ENCODE data around the gene B3GNT5. TPM values are rescaled to one million over a fixed set of nuclear protein-coding genes. Genes with fewer than 3 reads are reported as not detected.
A peak's percentile ranks its signal among the peaks of the same experiment; 100 is the strongest.

Gene B3GNT5
- total and polyA plus RNA-seq, 10 of the 15 experiments (the other 5 are each of a cell fraction or from before 2014, with no cell fraction given) = 0.24 to 1.1 (median 0.48) TPM

DNA sequence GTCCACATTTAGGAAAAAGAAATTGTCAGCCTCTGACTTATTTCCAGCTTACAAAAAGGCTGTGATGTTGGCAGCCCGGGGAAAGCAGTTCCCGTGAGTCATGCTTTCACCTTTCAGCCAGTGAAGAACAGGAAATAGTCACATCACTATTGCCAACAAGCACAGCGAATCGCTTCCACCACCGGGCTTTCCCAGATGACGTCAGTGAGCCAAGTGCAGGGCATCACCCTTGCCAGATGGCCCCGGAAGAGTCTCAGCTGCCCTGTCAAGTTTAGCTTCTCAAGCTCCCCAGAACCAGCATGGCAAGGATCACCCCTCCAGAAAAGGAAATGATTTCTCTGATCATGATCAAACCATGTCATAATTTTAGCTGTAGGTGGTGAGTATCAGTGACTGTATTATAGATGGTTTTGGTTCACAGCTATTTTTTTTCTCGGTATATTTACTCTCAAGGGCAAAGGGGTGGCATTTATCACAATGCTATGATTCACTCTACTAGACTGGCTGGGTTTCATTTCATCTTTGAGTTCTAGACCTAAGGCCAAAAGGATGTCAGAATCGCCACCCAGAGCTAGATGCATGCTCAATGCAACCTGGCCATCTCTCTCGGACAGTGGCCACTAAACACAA lies 32.9 kb downstream of the B3GNT5 start (continued):
- TF ChIP-seq, protein P1, sequence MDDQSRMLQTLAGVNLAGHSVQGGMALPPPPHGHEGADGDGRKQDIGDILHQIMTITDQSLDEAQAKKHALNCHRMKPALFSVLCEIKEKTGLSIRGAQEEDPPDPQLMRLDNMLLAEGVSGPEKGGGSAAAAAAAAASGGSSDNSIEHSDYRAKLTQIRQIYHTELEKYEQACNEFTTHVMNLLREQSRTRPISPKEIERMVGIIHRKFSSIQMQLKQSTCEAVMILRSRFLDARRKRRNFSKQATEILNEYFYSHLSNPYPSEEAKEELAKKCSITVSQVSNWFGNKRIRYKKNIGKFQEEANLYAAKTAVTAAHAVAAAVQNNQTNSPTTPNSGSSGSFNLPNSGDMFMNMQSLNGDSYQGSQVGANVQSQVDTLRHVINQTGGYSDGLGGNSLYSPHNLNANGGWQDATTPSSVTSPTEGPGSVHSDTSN (IDR thresholded peaks at IDR 0.05; ENCODE audit: insufficient replicate concordance, low read depth, low read length) = no peak
- TF ChIP-seq KDM1A (IDR thresholded peaks at IDR 0.05; ENCODE audit: borderline replicate concordance) (no peak), BCL11A (IDR thresholded peaks at IDR 0.05; ENCODE audit: low read depth, low read length) (0 out of 2 replicates have a peak, but pooled peaks have one; percentile 22), FOXK2 (IDR thresholded peaks at IDR 0.05) (no peak), EED (IDR thresholded peaks at IDR 0.05; ENCODE audit: low read depth) (peak; percentile 89), EP300 (IDR thresholded peaks at IDR 0.05; ENCODE audit: borderline replicate concordance in 1 of 2, control insufficient read depth in 1 of 2, low read depth in 2 of 2, low read length in 2 of 2) (peak; percentile 66 to 76; a peak in 3 of 4 replicates), TAF1 (IDR thresholded peaks at IDR 0.05; ENCODE audit: borderline replicate concordance, low read depth, low read length) (no peak), SUZ12 (IDR thresholded peaks at IDR 0.05; ENCODE audit: unreplicated experiment) (no peak), PAX8 (IDR thresholded peaks at IDR 0.05) (no peak), IKZF1 (conservative IDR thresholded peaks at IDR 0.05) (peak; percentile 85), SREBF2 (IDR thresholded peaks at IDR 0.05; ENCODE audit: low read length) (no peak), PAX5 (IDR thresholded peaks at IDR 0.05; ENCODE audit: borderline replicate concordance, low read depth, low read length) (peak; percentile 58; the same call in 1 of the 2 replicates)
- TF ChIP-seq, protein P2, sequence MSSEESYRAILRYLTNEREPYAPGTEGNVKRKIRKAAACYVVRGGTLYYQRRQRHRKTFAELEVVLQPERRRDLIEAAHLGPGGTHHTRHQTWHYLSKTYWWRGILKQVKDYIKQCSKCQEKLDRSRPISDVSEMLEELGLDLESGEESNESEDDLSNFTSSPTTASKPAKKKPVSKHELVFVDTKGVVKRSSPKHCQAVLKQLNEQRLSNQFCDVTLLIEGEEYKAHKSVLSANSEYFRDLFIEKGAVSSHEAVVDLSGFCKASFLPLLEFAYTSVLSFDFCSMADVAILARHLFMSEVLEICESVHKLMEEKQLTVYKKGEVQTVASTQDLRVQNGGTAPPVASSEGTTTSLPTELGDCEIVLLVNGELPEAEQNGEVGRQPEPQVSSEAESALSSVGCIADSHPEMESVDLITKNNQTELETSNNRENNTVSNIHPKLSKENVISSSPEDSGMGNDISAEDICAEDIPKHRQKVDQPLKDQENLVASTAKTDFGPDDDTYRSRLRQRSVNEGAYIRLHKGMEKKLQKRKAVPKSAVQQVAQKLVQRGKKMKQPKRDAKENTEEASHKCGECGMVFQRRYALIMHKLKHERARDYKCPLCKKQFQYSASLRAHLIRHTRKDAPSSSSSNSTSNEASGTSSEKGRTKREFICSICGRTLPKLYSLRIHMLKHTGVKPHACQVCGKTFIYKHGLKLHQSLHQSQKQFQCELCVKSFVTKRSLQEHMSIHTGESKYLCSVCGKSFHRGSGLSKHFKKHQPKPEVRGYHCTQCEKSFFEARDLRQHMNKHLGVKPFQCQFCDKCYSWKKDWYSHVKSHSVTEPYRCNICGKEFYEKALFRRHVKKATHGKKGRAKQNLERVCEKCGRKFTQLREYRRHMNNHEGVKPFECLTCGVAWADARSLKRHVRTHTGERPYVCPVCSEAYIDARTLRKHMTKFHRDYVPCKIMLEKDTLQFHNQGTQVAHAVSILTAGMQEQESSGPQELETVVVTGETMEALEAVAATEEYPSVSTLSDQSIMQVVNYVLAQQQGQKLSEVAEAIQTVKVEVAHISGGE (CRISPR knock-in tag; IDR thresholded peaks at IDR 0.05) = no peak
- TF ChIP-seq, protein P3, sequence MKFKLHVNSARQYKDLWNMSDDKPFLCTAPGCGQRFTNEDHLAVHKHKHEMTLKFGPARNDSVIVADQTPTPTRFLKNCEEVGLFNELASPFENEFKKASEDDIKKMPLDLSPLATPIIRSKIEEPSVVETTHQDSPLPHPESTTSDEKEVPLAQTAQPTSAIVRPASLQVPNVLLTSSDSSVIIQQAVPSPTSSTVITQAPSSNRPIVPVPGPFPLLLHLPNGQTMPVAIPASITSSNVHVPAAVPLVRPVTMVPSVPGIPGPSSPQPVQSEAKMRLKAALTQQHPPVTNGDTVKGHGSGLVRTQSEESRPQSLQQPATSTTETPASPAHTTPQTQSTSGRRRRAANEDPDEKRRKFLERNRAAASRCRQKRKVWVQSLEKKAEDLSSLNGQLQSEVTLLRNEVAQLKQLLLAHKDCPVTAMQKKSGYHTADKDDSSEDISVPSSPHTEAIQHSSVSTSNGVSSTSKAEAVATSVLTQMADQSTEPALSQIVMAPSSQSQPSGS (IDR thresholded peaks at IDR 0.05; ENCODE audit: low read length) = peak; percentile 87
- TF ChIP-seq, protein P4, sequence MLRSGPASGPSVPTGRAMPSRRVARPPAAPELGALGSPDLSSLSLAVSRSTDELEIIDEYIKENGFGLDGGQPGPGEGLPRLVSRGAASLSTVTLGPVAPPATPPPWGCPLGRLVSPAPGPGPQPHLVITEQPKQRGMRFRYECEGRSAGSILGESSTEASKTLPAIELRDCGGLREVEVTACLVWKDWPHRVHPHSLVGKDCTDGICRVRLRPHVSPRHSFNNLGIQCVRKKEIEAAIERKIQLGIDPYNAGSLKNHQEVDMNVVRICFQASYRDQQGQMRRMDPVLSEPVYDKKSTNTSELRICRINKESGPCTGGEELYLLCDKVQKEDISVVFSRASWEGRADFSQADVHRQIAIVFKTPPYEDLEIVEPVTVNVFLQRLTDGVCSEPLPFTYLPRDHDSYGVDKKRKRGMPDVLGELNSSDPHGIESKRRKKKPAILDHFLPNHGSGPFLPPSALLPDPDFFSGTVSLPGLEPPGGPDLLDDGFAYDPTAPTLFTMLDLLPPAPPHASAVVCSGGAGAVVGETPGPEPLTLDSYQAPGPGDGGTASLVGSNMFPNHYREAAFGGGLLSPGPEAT (IDR thresholded peaks at IDR 0.05; ENCODE audit: low read depth) = peak; percentile 64
- TF ChIP-seq, protein P5, sequence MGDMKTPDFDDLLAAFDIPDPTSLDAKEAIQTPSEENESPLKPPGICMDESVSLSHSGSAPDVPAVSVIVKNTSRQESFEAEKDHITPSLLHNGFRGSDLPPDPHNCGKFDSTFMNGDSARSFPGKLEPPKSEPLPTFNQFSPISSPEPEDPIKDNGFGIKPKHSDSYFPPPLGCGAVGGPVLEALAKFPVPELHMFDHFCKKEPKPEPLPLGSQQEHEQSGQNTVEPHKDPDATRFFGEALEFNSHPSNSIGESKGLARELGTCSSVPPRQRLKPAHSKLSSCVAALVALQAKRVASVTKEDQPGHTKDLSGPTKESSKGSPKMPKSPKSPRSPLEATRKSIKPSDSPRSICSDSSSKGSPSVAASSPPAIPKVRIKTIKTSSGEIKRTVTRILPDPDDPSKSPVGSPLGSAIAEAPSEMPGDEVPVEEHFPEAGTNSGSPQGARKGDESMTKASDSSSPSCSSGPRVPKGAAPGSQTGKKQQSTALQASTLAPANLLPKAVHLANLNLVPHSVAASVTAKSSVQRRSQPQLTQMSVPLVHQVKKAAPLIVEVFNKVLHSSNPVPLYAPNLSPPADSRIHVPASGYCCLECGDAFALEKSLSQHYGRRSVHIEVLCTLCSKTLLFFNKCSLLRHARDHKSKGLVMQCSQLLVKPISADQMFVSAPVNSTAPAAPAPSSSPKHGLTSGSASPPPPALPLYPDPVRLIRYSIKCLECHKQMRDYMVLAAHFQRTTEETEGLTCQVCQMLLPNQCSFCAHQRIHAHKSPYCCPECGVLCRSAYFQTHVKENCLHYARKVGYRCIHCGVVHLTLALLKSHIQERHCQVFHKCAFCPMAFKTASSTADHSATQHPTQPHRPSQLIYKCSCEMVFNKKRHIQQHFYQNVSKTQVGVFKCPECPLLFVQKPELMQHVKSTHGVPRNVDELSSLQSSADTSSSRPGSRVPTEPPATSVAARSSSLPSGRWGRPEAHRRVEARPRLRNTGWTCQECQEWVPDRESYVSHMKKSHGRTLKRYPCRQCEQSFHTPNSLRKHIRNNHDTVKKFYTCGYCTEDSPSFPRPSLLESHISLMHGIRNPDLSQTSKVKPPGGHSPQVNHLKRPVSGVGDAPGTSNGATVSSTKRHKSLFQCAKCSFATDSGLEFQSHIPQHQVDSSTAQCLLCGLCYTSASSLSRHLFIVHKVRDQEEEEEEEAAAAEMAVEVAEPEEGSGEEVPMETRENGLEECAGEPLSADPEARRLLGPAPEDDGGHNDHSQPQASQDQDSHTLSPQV (IDR thresholded peaks at IDR 0.05) = peak; percentile 32; the same call in 1 of the 2 replicates
